WERI-Rb-1 (cell line): ENCODE measurements around the gene AR.

Experiments
- DNase-seq: peaks from one replicate; pipeline ENCODE4 v3.0.0-alpha.2; 2020
- H3K27ac ChIP-seq: fragments of 250-450 bp; sonication (Bioruptor Pico); 2 replicates; pipeline ENCODE4 v1.5.1; 2020; ENCODE audit warnings: mild to moderate bottlenecking, moderate library complexity
- H3K27me3 ChIP-seq: fragments of 250-450 bp; sonication (Bioruptor Pico); 2 replicates; pipeline ENCODE4 v1.5.1; 2021; ENCODE audit warnings: mild to moderate bottlenecking, low read depth, moderate library complexity; ENCODE audit not compliant: insufficient read depth, severe bottlenecking
- H3K36me3 ChIP-seq: fragments of 250-450 bp; sonication (Bioruptor Pico); 2 replicates; pipeline ENCODE4 v1.5.1; 2020; ENCODE audit warnings: mild to moderate bottlenecking, moderate library complexity
- H3K4me3 ChIP-seq: 2 replicates; pipeline ENCODE4 v1.5.1; 2011; ENCODE audit warnings: low read depth, mild to moderate bottlenecking, control low read depth, low read length
- H3K9me3 ChIP-seq: fragments of 250-450 bp; sonication (Bioruptor Pico); 2 replicates; pipeline ENCODE4 v1.5.1; 2021; ENCODE audit warnings: mild to moderate bottlenecking, moderate library complexity; ENCODE audit not compliant: severe bottlenecking
- TF ChIP-seq, protein P1 (sequence below): IDR thresholded peaks from 2 replicates; pipeline ENCODE4 v1.5.1; 2011; ENCODE audit warnings: low read depth, mild to moderate bottlenecking, control low read depth, inconsistent platforms, low read length

The AR gene

DNA sequence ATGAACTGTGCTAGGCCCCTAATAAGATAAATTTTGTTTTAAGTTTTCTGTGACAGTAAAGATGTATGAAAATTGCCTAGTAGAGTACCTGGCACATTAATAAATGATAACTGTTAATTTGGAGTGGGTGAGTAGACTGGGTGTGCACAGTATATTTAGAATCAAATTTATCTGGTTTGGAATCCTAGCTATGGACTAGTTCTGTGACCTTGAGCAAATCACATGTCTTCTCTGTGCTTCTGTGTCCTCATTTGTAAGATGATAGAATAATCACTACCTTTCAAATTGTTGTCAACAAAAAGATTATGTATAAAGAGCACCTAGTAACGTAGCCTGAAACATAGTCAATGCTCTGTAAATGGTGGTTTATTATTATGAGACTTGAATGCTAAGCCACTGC is 170.2 kb downstream of the AR start:
- peaks cover 18% of the 10 kb centered on the region for H3K27me3 ChIP-seq
- no peak for DNase-seq
- H3K9me3 ChIP-seq = peaks cover 7% of the 10 kb centered on the region
- no peak overlapping the region for H3K27ac ChIP-seq
- TF ChIP-seq, protein P1, sequence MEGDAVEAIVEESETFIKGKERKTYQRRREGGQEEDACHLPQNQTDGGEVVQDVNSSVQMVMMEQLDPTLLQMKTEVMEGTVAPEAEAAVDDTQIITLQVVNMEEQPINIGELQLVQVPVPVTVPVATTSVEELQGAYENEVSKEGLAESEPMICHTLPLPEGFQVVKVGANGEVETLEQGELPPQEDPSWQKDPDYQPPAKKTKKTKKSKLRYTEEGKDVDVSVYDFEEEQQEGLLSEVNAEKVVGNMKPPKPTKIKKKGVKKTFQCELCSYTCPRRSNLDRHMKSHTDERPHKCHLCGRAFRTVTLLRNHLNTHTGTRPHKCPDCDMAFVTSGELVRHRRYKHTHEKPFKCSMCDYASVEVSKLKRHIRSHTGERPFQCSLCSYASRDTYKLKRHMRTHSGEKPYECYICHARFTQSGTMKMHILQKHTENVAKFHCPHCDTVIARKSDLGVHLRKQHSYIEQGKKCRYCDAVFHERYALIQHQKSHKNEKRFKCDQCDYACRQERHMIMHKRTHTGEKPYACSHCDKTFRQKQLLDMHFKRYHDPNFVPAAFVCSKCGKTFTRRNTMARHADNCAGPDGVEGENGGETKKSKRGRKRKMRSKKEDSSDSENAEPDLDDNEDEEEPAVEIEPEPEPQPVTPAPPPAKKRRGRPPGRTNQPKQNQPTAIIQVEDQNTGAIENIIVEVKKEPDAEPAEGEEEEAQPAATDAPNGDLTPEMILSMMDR = no peak
- no peak overlapping the region for H3K4me3 ChIP-seq
- no peaks in the 10 kb centered on the region for H3K36me3 ChIP-seq

DNA sequence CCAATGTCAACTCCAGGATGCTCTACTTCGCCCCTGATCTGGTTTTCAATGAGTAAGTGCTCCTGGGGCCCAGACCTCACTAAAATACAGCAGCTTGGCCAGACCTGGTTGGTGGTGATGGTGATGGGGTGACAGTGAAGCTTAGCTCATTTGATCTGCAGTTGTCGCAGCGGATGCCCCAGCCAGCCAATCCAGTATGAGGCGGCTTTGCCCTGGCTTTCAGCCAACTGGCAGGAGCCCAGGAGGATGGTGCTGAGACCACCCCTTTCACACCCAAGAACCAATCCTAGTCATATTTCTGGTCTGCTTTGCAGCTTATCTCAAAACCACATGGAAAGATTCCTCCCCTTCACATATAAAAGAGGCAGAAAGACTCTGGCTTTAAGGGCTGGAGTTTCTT is 173.8 kb downstream of the AR start:
- TF ChIP-seq, protein P1 = no peak
- DNase-seq = no peak
- no peaks in the 10 kb centered on the region for H3K36me3 ChIP-seq
- H3K4me3 ChIP-seq = no peak overlapping the region
- no peak overlapping the region for H3K27ac ChIP-seq
- H3K9me3 ChIP-seq = no peaks in the 10 kb centered on the region
- peaks cover 16% of the 10 kb centered on the region for H3K27me3 ChIP-seq

GRCh38 chrX:67718926-67719325 is 175.1 kb downstream of the AR start:
- Histone ChIP-seq H3K4me3 (no peak overlapping the region), H3K27ac (no peak overlapping the region), H3K27me3 (peaks cover 16% of the 10 kb centered on the region), H3K9me3 (no peaks in the 10 kb centered on the region), H3K36me3 (no peaks in the 10 kb centered on the region)
- no peak for DNase-seq
- TF ChIP-seq, protein P1 = no peak

DNA sequence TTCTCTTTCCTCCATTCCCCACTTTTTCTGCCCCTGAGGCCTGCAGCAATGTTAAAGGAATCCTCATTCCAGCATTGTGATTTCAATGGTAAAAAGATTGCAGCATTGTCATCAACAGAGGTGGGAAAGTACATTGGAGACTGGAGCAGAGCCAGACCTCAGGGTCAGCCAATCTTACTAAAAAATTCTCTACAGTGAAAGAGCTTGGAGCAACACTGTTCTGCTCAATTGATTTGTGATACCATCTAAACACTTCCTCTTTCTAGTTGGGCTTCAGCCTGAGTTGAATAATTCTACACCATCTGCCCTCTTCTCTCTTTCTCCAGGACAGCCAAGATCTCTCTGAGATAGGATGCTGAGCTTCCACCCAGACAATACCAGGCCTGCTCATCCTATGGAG is 176.5 kb downstream of the AR start:
- no peak for DNase-seq
- TF ChIP-seq, protein P1 = no peak
- Histone ChIP-seq H3K36me3 (no peaks in the 10 kb centered on the region), H3K4me3 (no peak overlapping the region), H3K27ac (no peak overlapping the region), H3K27me3 (peaks cover 16% of the 10 kb centered on the region), H3K9me3 (no peaks in the 10 kb centered on the region)

- no peaks in the 10 kb centered on the region for H3K36me3 ChIP-seq
Measured at GRCh38 chrX:67721321-67721720, 177.5 kb downstream of the AR start.

More at GRCh38 chrX:67721321-67721720, 177.5 kb downstream of the AR start:
- TF ChIP-seq, protein P1 = no peak
- Histone ChIP-seq H3K4me3 (no peak overlapping the region), H3K9me3 (no peaks in the 10 kb centered on the region), H3K27ac (no peak overlapping the region), H3K27me3 (peaks cover 13% of the 10 kb centered on the region)
- no peak for DNase-seq
